Measurements from ENCODE around the gene PTPRT. TPM values are rescaled to one million over a fixed set of nuclear protein-coding genes. Genes with fewer than 3 reads are reported as not detected.

PTPRT gene
- total and polyA plus RNA-seq, 10 of the 15 experiments (the other 5 are each of a cell fraction or from before 2014, with no cell fraction given) = not detected

DNA sequence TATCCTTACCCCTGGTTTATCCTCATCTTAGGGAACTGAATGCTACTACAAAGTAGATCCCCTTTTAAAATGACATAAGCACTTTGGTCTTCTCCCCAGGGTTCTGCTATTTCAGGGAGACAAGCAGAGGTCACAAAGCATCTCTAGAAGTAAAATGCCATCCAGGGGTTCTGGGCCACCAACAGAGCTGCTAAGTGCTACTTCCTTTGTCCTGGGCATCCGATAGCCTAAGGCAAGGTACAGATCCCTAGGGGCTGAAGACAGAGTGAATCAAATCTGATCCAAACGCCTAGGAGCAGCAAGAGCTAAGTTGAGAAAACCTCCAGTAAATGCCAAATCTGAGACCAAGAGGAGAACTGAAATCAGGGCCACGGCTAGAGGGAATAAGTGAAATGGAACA, 161.2 kb downstream of the PTPRT start:
- DNase-seq (ENCODE audit: low read depth, low spot score) (no peak), FAIRE-seq (no peak), ATAC-seq (no peak)
- BruUV-seq (replicated peaks) = no TSS peak
- no peaks in the 10 kb centered on the region for H3K27me3 ChIP-seq (replicated peaks in 1 of 2; ENCODE audit: control insufficient read depth in 2 of 2, insufficient read depth in 2 of 2, low read length in 1 of 2)
- no peak overlapping the region for H2AFZ ChIP-seq (ENCODE audit: control insufficient read depth, low read depth, low read length)
- ChIA-PET RAD21 (ENCODE audit: unreplicated experiment) (no interaction called here), CTCF (no interaction called here), POLR2A (no interaction called here), SMC1A (ENCODE audit: uncharacterized antibody, unreplicated experiment) (no interaction called here)
- no peaks in the 10 kb centered on the region for H3K9me3 ChIP-seq (replicated peaks; ENCODE audit: control insufficient read depth, insufficient read depth, low read length)
- H3K4me3 ChIP-seq = no peak overlapping the region
- H3K9ac ChIP-seq (ENCODE audit: control insufficient read depth, insufficient read depth, low read length) = no peak overlapping the region
- WGBS (ENCODE audit: insufficient coverage, insufficient replicate concordance, low lambda C conversion rate, missing lambda C conversion rate) = 0% methylated on average over 3 of the region's 3 CpGs
- H3K4me1 ChIP-seq (ENCODE audit: control insufficient read depth, insufficient read depth, low read length) = no peaks in the 10 kb centered on the region
- H3K27ac ChIP-seq (ENCODE audit: control insufficient read depth, insufficient read depth) = no peak overlapping the region
- H3K36me3 ChIP-seq (ENCODE audit: control insufficient read depth in 2 of 2, insufficient read depth in 2 of 2, low read length in 1 of 2) = no peaks in the 10 kb centered on the region
- no peak overlapping the region for H3K4me2 ChIP-seq (ENCODE audit: control insufficient read depth, insufficient read depth)
- TF ChIP-seq POU2F2 (IDR thresholded peaks at IDR 0.05; ENCODE audit: borderline replicate concordance, low read depth, low read length) = no peak
- no peak for TF ChIP-seq MYB (IDR thresholded peaks at IDR 0.05; ENCODE audit: borderline replicate concordance, low read depth, low read length)
- TF ChIP-seq ZBTB33 (IDR thresholded peaks at IDR 0.05) = no peak
- TF ChIP-seq CBX3 (IDR thresholded peaks at IDR 0.05; ENCODE audit: borderline replicate concordance, low read depth) = no peak
- TF ChIP-seq, protein P1, sequence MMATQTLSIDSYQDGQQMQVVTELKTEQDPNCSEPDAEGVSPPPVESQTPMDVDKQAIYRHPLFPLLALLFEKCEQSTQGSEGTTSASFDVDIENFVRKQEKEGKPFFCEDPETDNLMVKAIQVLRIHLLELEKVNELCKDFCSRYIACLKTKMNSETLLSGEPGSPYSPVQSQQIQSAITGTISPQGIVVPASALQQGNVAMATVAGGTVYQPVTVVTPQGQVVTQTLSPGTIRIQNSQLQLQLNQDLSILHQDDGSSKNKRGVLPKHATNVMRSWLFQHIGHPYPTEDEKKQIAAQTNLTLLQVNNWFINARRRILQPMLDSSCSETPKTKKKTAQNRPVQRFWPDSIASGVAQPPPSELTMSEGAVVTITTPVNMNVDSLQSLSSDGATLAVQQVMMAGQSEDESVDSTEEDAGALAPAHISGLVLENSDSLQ (IDR thresholded peaks at IDR 0.05) = no peak
- no peak for TF ChIP-seq CEBPZ (IDR thresholded peaks at IDR 0.05; ENCODE audit: low read depth, low read length)
- TF ChIP-seq, protein P2, sequence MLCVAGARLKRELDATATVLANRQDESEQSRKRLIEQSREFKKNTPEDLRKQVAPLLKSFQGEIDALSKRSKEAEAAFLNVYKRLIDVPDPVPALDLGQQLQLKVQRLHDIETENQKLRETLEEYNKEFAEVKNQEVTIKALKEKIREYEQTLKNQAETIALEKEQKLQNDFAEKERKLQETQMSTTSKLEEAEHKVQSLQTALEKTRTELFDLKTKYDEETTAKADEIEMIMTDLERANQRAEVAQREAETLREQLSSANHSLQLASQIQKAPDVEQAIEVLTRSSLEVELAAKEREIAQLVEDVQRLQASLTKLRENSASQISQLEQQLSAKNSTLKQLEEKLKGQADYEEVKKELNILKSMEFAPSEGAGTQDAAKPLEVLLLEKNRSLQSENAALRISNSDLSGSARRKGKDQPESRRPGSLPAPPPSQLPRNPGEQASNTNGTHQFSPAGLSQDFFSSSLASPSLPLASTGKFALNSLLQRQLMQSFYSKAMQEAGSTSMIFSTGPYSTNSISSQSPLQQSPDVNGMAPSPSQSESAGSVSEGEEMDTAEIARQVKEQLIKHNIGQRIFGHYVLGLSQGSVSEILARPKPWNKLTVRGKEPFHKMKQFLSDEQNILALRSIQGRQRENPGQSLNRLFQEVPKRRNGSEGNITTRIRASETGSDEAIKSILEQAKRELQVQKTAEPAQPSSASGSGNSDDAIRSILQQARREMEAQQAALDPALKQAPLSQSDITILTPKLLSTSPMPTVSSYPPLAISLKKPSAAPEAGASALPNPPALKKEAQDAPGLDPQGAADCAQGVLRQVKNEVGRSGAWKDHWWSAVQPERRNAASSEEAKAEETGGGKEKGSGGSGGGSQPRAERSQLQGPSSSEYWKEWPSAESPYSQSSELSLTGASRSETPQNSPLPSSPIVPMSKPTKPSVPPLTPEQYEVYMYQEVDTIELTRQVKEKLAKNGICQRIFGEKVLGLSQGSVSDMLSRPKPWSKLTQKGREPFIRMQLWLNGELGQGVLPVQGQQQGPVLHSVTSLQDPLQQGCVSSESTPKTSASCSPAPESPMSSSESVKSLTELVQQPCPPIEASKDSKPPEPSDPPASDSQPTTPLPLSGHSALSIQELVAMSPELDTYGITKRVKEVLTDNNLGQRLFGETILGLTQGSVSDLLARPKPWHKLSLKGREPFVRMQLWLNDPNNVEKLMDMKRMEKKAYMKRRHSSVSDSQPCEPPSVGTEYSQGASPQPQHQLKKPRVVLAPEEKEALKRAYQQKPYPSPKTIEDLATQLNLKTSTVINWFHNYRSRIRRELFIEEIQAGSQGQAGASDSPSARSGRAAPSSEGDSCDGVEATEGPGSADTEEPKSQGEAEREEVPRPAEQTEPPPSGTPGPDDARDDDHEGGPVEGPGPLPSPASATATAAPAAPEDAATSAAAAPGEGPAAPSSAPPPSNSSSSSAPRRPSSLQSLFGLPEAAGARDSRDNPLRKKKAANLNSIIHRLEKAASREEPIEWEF (IDR thresholded peaks at IDR 0.05; ENCODE audit: insufficient replicate concordance, low read depth, low read length) = no peak
- no peak for TF ChIP-seq RFX5 (IDR thresholded peaks at IDR 0.05; ENCODE audit: low read depth, low read length)
- TF ChIP-seq CHD4 (IDR thresholded peaks at IDR 0.05) = no peak
- no peak for TF ChIP-seq RBBP5 (conservative IDR thresholded peaks at IDR 0.05)
- intact Hi-C loops (cut with micrococcal nuclease; ENCODE audit: unreplicated experiment) (no loop called here), in situ Hi-C loops (cut with MboI) (no loop called here)
- H3K79me2 ChIP-seq (ENCODE audit: control insufficient read depth, insufficient read depth, low read length) = no peaks in the 10 kb centered on the region
- no peaks in the 10 kb centered on the region for H4K20me1 ChIP-seq (ENCODE audit: control insufficient read depth, insufficient read depth)
